OCI-LY1 (cell line): Measurements from ENCODE around the gene PRUNE2.

Experiments
- H2AFZ ChIP-seq: fragments of 200-600 bp; sonication (generic), shearing (Covaris generic); 2 replicates; pipeline ENCODE4 v1.6.0; 2014; ENCODE audit warnings: antibody characterized with exemption, mild to moderate bottlenecking, low read length
- H3F3A ChIP-seq: fragments of 200-600 bp; sonication (generic), shearing (Covaris generic); 2 replicates; pipeline ENCODE4 v1.6.0; 2014; ENCODE audit warnings: mild to moderate bottlenecking, antibody characterized with exemption, low read length, moderate library complexity; ENCODE audit not compliant: insufficient read depth
- H3K27ac ChIP-seq: fragments of 200-600 bp; sonication (generic); 2 replicates; pipeline ENCODE4 v1.5.1; 2014; ENCODE audit warnings: low read length, mixed run types, mild to moderate bottlenecking, low read depth; ENCODE audit not compliant: poor library complexity, severe bottlenecking
- H3K27me3 ChIP-seq: fragments of 200-600 bp; sonication (generic); 2 replicates; pipeline ENCODE4 v1.6.0; 2014; ENCODE audit warnings: antibody characterized with exemption, mild to moderate bottlenecking, low read length, moderate library complexity; ENCODE audit not compliant: insufficient read depth
- H3K36me3 ChIP-seq: fragments of 200-600 bp; sonication (generic); 2 replicates; pipeline ENCODE4 v1.6.1; 2014; ENCODE audit warnings: mild to moderate bottlenecking, antibody characterized with exemption, low read length, moderate library complexity, mixed read lengths; ENCODE audit not compliant: insufficient read depth
- H3K4me1 ChIP-seq: fragments of 200-600 bp; sonication (generic); 2 replicates; pipeline ENCODE4 v1.5.1; 2014; ENCODE audit warnings: mild to moderate bottlenecking, low read length, moderate library complexity; ENCODE audit not compliant: insufficient read depth, severe bottlenecking
- H3K4me2 ChIP-seq: fragments of 200-600 bp; sonication (generic), shearing (Covaris generic); 2 replicates; pipeline ENCODE4 v1.6.1; 2014; ENCODE audit warnings: low read length
- H3K4me3 ChIP-seq: fragments of 200-600 bp; sonication (generic); 2 replicates; pipeline ENCODE4 v1.5.1; 2014; ENCODE audit warnings: low read length, low read depth, mild to moderate bottlenecking, mixed read lengths; ENCODE audit not compliant: poor library complexity, severe bottlenecking
- H3K79me2 ChIP-seq: fragments of 200-600 bp; shearing (Covaris generic); 2 replicates; pipeline ENCODE4 v1.6.1; 2016; ENCODE audit warnings: mixed run types, low read length, mixed read lengths; ENCODE audit not compliant: insufficient read depth
- H3K9ac ChIP-seq: fragments of 200-600 bp; sonication (generic), shearing (Covaris generic); 2 replicates; pipeline ENCODE4 v1.6.1; 2014; ENCODE audit warnings: mild to moderate bottlenecking, low read length, mixed read lengths
- H3K9me2 ChIP-seq: fragments of 200-600 bp; sonication (generic), shearing (Covaris generic); 2 replicates; pipeline ENCODE4 v1.6.1; 2014; ENCODE audit warnings: low read depth, mild to moderate bottlenecking, low read length, mixed read lengths
- H3K9me3 ChIP-seq: fragments of 200-600 bp; shearing (Covaris generic); 2 replicates; pipeline ENCODE4 v1.6.1; 2014; ENCODE audit warnings: low read length, mixed read lengths
- H4K20me1 ChIP-seq: fragments of 200-600 bp; sonication (generic), shearing (Covaris generic); 2 replicates; pipeline ENCODE4 v1.6.0; 2016; ENCODE audit warnings: mild to moderate bottlenecking, low read length; ENCODE audit not compliant: insufficient read depth
- CTCF ChIP-seq: fragments of 200-600 bp; sonication (generic), shearing (Covaris generic); IDR thresholded peaks from 2 replicates; pipeline ENCODE4 v1.5.1; 2017; ENCODE audit warnings: mild to moderate bottlenecking, antibody characterized with exemption, low read length, moderate library complexity, mixed read lengths
- EZH2 ChIP-seq: fragments of 200-600 bp; sonication (generic), shearing (Covaris generic); IDR thresholded peaks from 2 replicates; pipeline ENCODE4 v1.8.0; 2017; ENCODE audit warnings: borderline replicate concordance, mixed run types, mild to moderate bottlenecking, antibody characterized with exemption, low read length, moderate library complexity, mixed read lengths

Gene PRUNE2

GRCh38 chr9:76835571-76836283 is 70.2 kb downstream of the PRUNE2 start:
- no peaks in the 10 kb centered on the region for H3K4me1 ChIP-seq
- no peak overlapping the region for H2AFZ ChIP-seq
- H3K9me2 ChIP-seq, result no peaks in the 10 kb centered on the region
- no peak overlapping the region for H3K9ac ChIP-seq
- H3K9me3 ChIP-seq, result no peaks in the 10 kb centered on the region
- H4K20me1 ChIP-seq, result no peaks in the 10 kb centered on the region
- H3K27ac ChIP-seq, result no peak overlapping the region
- no peaks in the 10 kb centered on the region for H3K27me3 ChIP-seq
- no peaks in the 10 kb centered on the region for H3K79me2 ChIP-seq
- H3K4me3 ChIP-seq, result no peak overlapping the region
- no peaks in the 10 kb centered on the region for H3K36me3 ChIP-seq
- H3K4me2 ChIP-seq, result no peak overlapping the region
- no peaks in the 10 kb centered on the region for H3F3A ChIP-seq
- TF ChIP-seq EZH2 (no peak), CTCF (no peak)

GRCh38 chr9:76828447-76828846 is 77.5 kb downstream of the PRUNE2 start:
- no peaks in the 10 kb centered on the region for H3K9me3 ChIP-seq
- no peak overlapping the region for H2AFZ ChIP-seq
- no peaks in the 10 kb centered on the region for H4K20me1 ChIP-seq
- H3K4me2 ChIP-seq, result no peak overlapping the region
- H3K9me2 ChIP-seq, result no peaks in the 10 kb centered on the region
- no peaks in the 10 kb centered on the region for H3F3A ChIP-seq
- no peak overlapping the region for H3K27ac ChIP-seq
- no peaks in the 10 kb centered on the region for H3K36me3 ChIP-seq
- no peak overlapping the region for H3K4me3 ChIP-seq
- H3K4me1 ChIP-seq, result no peaks in the 10 kb centered on the region
- TF ChIP-seq EZH2, result no peak
- no peak for TF ChIP-seq CTCF
- no peaks in the 10 kb centered on the region for H3K79me2 ChIP-seq
- no peak overlapping the region for H3K9ac ChIP-seq
- no peaks in the 10 kb centered on the region for H3K27me3 ChIP-seq

- H3K27ac ChIP-seq, result no peak overlapping the region
Measured at GRCh38 chr9:76827296-76828080, 78.4 kb downstream of the PRUNE2 start.

More at GRCh38 chr9:76827296-76828080, 78.4 kb downstream of the PRUNE2 start:
- Histone ChIP-seq H3K4me3 (no peak overlapping the region), H3K4me1 (no peaks in the 10 kb centered on the region), H4K20me1 (no peaks in the 10 kb centered on the region), H3K27me3 (no peaks in the 10 kb centered on the region), H3K9me3 (no peaks in the 10 kb centered on the region), H3K36me3 (no peaks in the 10 kb centered on the region), H3K9ac (no peak overlapping the region), H2AFZ (no peak overlapping the region), H3K4me2 (no peak overlapping the region), H3F3A (no peaks in the 10 kb centered on the region), H3K9me2 (no peaks in the 10 kb centered on the region), H3K79me2 (no peaks in the 10 kb centered on the region)
- TF ChIP-seq CTCF, result no peak
